Ovary (tissue), 3 donors: ENCODE data around the gene RASA3.

Experiments
- EP300 ChIP-seq: sonication (generic); formaldehyde crosslinking; IDR thresholded peaks from one replicate; pipeline ENCODE4 v1.6.1; 2017; ENCODE audit warnings: antibody characterized with exemption
- POLR2A ChIP-seq: fragments of 450-650 bp; IDR thresholded peaks from one replicate; pipeline ENCODE4 v1.6.1; 2017; ENCODE audit warnings: antibody characterized with exemption, mild to moderate bottlenecking, moderate library complexity
- TF ChIP-seq, protein P1 (sequence below), 3 donors: fragments of 450-650 bp in 2 of 3; fragments of 200-600 bp in 1 of 3; IDR thresholded peaks; one replicate each; pipeline versions ENCODE4 v1.5.1 to v1.8.0; 2016 to 2022; ENCODE audit warnings: antibody characterized with exemption in 3 of 3, mild to moderate bottlenecking in 1 of 3
- donor health status: DM: no; HTN: no; CAD: no.

DNA sequence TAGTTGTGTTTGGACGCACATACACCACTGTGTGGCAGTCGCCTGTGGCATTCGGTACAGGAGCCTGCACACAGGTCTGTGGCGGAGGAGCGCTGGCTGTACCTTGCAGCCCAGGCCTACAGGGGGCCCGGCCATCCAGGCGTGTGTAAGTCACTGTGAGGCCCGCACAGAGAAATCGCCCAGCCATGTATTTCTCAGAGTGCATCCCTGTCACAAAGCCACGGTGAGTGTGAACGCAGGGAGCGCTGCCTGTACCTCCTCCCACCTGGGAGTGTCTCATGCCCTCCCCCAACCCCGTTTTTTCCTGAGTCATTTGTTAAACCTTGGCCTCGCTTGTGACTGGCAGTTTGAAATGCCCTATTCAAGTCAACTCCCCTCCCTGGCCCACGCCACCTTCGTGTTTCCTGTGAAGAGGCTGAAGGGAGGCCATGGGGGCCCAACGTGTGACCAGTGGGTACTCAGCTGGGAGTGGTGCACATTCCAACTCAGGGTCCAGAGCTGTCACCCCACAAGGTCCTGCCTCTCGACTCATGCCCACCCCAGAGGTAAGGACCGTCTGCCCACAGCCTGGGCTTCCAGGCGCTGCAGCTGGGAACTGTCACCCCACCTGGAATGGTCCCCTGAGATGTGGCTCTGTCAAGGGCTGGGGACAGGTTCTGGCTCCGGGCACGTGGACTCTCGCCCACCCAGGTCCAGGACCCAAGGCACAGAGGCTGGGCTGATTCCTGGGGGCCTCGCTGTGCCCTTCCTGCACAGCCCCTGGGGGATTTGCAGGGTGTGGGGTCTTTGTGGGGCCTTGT lies 11.6 kb upstream of the RASA3 start:
- TF ChIP-seq, protein P1, sequence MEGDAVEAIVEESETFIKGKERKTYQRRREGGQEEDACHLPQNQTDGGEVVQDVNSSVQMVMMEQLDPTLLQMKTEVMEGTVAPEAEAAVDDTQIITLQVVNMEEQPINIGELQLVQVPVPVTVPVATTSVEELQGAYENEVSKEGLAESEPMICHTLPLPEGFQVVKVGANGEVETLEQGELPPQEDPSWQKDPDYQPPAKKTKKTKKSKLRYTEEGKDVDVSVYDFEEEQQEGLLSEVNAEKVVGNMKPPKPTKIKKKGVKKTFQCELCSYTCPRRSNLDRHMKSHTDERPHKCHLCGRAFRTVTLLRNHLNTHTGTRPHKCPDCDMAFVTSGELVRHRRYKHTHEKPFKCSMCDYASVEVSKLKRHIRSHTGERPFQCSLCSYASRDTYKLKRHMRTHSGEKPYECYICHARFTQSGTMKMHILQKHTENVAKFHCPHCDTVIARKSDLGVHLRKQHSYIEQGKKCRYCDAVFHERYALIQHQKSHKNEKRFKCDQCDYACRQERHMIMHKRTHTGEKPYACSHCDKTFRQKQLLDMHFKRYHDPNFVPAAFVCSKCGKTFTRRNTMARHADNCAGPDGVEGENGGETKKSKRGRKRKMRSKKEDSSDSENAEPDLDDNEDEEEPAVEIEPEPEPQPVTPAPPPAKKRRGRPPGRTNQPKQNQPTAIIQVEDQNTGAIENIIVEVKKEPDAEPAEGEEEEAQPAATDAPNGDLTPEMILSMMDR (IDR thresholded peaks at IDR 0.05): no peak
- TF ChIP-seq POLR2A (no peak), EP300 (no peak)
